GM12801 (cell line): ENCODE results near the gene VPS18.

Source experiments
- TF ChIP-seq, protein P1 (sequence below): IDR thresholded peaks from one replicate; pipeline ENCODE4 v1.5.1; 2011; ENCODE audit warnings: control low read depth; ENCODE audit not compliant: insufficient read length; ENCODE audit errors: extremely low read depth

VPS18 gene

DNA sequence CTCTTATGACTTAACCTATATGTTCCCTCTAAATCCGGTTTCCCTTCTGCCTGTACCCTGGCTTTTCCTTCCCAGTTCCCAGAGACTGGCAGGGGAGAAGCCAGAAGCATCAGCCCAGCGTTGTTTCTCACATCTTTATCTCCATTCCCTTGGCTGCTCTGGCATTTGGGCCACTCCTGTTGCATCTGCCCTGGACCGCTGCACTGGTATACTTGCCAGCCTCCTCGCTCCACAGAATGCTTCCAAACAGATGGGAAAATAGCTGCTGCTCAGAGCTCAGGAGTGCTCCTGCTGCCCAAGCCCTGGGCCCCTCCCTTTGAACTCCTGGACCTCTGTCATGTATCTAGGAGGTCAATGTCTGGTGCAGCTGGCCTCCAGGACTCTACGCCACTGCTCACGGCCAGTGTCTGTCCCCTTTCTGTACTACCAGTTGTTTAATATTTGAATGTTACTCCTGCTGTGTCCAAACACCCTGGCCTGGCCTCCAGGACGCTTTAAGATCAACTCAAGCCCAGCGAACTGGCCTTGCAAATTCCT lies 43.6 kb upstream of the VPS18 start:
- TF ChIP-seq, protein P1, sequence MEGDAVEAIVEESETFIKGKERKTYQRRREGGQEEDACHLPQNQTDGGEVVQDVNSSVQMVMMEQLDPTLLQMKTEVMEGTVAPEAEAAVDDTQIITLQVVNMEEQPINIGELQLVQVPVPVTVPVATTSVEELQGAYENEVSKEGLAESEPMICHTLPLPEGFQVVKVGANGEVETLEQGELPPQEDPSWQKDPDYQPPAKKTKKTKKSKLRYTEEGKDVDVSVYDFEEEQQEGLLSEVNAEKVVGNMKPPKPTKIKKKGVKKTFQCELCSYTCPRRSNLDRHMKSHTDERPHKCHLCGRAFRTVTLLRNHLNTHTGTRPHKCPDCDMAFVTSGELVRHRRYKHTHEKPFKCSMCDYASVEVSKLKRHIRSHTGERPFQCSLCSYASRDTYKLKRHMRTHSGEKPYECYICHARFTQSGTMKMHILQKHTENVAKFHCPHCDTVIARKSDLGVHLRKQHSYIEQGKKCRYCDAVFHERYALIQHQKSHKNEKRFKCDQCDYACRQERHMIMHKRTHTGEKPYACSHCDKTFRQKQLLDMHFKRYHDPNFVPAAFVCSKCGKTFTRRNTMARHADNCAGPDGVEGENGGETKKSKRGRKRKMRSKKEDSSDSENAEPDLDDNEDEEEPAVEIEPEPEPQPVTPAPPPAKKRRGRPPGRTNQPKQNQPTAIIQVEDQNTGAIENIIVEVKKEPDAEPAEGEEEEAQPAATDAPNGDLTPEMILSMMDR: no peak

DNA sequence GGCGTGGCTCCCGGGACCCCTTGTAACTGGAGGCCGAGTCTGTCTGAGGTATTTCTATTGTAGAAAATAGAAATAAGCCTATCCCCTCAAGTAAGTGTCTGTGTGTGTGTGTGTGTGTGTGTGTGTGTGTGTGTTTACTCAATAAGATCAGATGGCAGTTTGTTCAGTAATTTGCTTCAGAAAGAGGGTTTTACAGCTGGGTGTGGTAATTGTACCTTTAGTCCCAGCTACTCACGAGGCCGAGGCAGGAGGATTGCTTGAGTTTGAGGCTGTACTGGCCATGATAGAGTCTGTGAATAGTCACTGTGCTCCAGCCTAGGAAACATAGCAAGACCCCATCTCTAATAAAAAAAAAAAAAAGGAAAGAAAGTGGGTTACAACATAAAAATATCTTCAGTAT lies 41.7 kb upstream of the VPS18 start:
- TF ChIP-seq, protein P1: no peak

DNA sequence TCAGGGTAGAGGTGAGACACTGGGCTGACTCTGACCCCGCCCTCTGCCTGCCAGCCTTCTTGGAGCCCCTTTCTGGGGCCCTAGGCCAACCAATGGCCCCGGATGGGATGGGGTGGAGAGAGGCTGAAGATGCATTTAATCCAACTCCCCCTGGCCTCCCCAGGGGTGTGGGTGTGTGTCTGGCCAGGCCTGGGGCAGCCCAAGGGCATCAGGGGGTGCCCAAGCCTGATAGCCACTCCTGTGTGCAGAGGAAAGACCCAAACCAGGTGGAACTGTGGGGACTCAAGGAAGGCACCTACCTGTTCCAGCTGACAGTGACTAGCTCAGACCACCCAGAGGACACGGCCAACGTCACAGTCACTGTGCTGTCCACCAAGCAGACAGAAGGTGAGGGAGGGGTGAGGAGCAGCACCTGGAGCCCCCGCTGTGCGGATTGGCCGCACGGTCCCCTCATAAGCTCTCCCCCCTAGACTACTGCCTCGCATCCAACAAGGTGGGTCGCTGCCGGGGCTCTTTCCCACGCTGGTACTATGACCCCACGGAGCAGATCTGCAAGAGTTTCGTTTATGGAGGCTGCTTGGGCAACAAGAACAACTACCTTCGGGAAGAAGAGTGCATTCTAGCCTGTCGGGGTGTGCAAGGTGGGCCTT lies 40.9 kb upstream of the VPS18 start:
- TF ChIP-seq, protein P1: no peak

DNA sequence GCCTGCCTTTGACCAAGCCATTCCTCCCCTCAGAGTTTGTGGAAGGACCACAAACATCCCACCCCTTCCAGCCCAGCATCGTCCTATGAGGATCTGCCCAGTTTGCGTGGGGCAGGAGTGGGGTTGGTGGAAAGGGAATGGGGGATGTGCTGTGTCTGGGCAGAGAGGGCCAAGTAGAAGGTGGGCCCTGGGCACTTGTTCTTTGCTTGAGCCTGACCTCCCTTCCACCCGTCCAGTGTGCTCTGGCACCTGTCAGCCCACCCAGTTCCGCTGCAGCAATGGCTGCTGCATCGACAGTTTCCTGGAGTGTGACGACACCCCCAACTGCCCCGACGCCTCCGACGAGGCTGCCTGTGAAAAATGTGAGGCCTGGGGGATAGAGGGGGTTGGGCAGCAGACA lies 40.1 kb upstream of the VPS18 start:
- TF ChIP-seq, protein P1: no peak

DNA sequence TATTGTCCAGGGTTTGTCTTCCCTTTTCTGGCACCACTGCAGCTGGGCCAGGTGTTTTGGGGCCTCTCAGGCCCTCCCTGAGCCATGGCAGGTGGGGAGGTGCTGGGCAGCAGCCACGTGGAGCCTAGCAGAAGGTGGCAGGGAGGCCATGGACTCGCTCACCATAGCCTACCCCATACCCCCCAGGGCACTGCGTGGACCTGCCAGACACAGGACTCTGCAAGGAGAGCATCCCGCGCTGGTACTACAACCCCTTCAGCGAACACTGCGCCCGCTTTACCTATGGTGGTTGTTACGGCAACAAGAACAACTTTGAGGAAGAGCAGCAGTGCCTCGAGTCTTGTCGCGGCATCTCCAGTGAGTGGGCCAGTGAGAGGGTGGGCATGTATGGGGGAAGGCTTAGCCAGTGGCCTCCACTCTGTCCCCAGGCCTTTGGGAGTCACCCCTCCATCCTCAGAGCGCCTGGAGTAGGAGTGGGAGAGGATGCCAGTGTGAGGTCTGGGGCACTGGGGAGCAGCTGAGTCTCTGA lies 38.5 kb upstream of the VPS18 start:
- TF ChIP-seq, protein P1: no peak

DNA sequence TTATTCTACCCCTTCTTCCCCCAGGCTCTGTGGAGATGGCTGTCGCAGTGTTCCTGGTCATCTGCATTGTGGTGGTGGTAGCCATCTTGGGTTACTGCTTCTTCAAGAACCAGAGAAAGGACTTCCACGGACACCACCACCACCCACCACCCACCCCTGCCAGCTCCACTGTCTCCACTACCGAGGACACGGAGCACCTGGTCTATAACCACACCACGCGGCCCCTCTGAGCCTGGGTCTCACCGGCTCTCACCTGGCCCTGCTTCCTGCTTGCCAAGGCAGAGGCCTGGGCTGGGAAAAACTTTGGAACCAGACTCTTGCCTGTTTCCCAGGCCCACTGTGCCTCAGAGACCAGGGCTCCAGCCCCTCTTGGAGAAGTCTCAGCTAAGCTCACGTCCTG lies 37.5 kb upstream of the VPS18 start:
- TF ChIP-seq, protein P1: no peak

DNA sequence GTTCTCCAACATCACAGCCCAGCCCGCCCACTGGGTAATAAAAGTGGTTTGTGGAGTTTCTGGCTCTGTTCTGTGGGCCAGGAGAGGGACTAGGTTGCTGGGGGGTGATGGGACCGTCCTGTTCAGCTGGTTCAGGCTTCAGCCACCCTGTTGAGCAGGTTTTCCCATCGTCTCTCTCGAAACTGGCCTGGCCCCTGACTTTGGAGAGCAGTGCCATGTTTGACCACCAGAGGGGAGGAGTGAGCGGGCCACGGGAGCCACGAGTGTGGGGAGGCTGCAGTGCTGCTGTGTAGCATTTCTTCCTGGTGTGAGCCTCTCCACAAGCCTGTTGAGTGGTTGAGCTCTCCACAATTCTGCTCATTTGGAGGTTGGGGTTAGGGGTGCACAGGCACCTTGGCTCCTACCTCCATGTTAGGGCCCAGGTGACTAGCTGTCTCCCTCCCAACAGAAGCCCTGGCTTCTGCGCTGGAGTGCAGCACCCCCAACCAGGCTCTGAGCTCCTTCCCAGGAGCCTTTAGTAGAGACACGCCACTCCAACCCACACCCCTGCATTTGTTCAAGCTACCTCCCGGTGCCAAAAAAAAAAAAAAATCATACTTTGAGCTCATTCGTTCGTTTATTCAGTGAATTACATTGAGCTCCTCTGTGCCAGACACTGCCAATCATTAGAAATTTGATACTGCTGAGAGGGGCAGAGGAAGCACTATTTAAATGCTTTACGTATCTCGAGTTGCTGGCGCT lies 36.5 kb upstream of the VPS18 start:
- TF ChIP-seq, protein P1: peak; percentile 68
